GM19467 (cell line): ENCODE results near the gene IRF5.
"Not testable (repeated sequence)": the region's sequence is repeated elsewhere in the genome, so short reads cannot be mapped to it uniquely, and the experiment has no call there.

Source experiments
- ATAC-seq: cut with Tn5 transposase; IDR thresholded peaks from one replicate; pipeline ENCODE4 v1.9.1; 2021; ENCODE audit warnings: mild to moderate bottlenecking, moderate library complexity; ENCODE audit not compliant: unreplicated experiment

The IRF5 gene

DNA sequence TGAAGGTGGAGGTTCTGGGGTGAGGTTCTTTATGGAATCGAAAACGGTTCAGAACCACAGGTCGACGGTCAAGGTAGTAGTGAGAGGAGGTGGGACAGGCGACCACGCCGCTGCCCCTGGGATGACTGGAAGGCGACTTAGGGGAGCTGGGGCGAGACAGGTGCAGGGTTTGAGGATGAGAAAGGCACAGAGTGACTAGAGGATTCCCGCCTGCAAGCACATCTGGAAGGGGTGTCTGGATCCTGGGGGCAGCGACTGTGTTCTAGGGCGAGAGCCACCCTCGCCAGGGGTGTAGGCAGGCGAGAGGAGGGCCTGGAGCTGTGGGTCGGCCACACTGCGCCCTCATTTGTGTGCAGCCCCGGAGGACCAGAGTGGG is 468 bp upstream of the IRF5 start:
- ATAC-seq, result no peak

DNA sequence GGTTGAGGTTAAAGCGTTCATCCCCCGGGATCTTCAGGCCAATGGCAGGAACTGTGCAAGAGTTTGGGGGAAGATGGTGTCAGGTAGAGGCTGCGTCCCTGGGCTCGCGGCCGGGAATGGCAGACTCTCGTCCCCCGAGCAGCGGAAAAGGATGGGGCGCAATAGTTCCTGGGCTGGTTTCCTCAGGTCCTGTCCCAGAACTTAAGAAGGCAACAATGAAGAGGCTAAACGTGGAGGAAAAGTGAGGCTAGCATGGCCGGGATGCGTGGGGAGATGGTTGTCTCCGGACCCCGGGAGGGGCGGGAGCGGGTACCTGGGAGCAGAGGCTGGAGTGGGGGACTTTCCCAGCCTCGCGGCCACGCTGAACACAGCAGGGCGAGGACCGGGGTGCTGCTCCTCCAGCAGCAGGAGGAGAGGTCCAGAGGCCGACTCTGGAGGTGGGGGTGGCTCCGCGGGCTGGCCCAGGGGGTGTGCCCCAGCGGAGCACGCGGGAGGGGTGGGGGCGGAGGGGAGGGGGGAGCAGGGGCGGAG is 882 bp downstream of the IRF5 start:
- ATAC-seq, result no peak

DNA sequence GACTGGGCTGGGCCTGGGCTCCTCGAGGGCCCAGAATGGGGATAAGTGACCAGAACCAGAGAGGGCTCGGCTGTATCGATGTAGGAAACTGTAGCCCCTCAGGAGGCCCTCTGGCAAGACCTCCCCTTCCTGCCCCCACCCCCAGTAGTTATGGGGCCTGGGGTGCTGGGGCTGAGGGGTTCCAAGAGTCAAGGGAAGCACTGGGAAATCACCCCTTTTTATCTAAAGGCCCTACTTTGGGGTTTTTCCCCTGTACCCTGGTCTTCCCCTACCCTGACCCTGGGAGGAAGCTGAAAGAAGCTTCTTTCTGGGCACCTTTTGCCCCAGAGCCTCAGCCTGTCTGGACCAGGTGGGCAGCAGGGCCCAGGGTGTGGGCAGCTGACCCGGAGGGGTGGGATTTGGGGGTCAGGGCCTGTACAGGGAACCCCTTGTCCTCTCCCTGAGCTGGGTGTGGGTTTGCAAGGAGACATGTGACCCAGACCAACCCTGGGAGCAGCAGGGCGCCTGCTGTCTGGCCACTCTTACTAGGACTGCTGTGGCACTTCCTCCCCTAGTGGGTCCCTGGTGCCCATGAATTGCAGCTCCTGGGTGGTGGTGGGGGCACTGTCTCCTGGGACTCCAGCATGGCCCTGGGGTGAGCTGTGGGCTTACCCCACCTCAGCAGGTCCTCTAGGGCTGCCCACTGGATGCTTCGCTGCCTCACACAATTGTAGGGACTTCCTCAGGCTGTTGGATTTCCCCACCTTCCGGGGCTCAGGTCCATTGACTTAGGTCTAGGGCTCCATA is 1.5 kb downstream of the IRF5 start:
- ATAC-seq, result no peak

DNA sequence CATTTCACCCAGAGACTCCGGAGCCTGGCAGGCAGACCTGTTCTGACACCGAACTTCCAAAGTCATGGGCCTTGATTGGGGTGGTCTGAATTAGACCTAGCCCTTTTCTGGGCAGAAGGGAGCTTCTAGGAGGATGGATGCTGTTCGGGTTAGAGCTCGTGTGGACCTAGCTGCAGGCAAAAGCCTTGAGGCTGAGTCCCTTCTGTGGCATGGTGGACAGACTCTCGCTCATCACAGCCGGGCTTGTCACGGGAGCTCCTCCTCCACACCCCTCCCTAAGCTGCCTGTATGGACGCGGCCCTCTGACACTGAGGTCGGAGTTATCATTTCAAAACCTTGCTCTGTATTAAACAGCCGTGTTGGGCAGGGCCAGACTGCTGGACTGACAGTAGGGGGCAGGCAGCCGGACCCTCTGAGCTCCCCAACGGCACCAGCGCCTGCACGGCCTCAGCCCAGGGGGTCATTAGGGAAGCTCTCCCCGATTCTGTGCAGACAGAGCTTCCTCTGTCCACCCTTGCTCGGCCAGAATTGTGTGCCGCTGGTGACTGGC is 2.2 kb downstream of the IRF5 start:
- ATAC-seq, result no peak

GRCh38 chr7:128940494-128941322 is 3.0 kb downstream of the IRF5 start:
- ATAC-seq, result peak; percentile 50

GRCh38 chr7:128941323-128941890 is 3.7 kb downstream of the IRF5 start:
- ATAC-seq, result no peak

GRCh38 chr7:128941946-128942526 is 4.3 kb downstream of the IRF5 start:
- ATAC-seq, result no peak

- not testable (repeated sequence) for ATAC-seq
Observed at GRCh38 chr7:128943251-128943650, 5.5 kb downstream of the IRF5 start.

GRCh38 chr7:128944487-128945236 is 6.9 kb downstream of the IRF5 start:
- no peak for ATAC-seq

DNA sequence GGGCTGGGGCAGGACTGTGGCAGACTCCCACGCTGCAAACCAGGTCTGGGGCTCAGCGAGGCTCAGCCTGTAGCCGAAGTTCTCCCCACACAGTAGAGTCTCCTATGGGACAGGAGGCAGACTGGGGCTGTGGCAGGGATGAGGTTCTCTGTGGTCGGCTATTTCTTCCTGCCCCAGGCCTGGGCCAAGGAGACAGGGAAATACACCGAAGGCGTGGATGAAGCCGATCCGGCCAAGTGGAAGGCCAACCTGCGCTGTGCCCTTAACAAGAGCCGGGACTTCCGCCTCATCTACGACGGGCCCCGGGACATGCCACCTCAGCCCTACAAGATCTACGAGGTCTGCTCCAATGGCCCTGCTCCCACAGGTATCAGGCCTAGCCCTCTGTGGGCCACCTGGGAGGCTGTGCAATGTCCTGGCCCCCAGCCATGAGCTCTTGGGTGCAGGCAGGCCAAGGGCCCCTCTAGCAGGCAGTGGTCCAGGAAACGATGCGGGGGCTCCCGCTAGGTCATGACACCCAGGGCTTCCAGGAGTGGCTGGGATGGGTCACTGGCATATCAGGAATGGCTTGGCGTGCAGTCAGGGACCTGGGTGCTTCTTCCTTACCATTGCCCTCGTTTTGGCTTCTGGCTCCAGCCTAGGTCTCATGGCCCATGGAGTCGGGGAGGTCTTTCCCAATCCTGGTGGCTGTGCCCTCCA is 8.1 kb downstream of the IRF5 start:
- no peak for ATAC-seq

GRCh38 chr7:128946936-128947830 is 9.5 kb downstream of the IRF5 start:
- no peak for ATAC-seq

DNA sequence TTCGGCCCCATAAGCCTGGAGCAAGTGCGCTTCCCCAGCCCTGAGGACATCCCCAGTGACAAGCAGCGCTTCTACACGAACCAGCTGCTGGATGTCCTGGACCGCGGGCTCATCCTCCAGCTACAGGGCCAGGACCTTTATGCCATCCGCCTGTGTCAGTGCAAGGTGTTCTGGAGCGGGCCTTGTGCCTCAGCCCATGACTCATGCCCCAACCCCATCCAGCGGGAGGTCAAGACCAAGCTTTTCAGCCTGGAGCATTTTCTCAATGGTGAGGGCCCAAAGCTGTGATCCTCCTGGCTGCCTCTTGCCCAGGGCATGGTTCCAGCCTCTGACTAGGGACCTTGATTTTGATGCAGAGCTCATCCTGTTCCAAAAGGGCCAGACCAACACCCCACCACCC is 10.1 kb downstream of the IRF5 start:
- ATAC-seq, result no peak

DNA sequence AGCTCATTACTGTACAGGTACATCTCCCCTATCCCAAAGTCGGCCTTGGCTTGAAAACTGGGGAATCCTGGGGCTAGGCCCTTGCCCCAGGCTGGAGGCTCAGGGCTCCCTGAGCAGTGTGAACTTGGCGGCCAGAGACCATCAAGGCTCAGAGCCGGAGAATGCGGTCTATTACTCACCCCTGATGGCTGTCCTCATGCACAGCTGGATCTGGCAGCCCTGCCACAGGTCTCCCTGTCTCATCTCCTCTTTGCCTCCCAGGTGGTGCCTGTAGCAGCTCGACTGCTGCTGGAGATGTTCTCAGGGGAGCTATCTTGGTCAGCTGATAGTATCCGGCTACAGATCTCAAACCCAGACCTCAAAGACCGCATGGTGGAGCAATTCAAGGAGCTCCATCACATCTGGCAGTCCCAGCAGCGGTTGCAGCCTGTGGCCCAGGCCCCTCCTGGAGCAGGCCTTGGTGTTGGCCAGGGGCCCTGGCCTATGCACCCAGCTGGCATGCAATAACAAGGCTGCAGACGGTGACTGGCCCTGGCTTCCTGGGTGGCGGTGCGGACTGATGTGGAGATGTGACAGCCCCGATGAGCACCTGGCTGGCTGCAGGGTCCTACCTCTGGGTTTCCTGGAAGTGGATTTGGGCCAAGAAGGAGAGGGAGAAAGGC is 10.7 kb downstream of the IRF5 start:
- ATAC-seq, result no peak

DNA sequence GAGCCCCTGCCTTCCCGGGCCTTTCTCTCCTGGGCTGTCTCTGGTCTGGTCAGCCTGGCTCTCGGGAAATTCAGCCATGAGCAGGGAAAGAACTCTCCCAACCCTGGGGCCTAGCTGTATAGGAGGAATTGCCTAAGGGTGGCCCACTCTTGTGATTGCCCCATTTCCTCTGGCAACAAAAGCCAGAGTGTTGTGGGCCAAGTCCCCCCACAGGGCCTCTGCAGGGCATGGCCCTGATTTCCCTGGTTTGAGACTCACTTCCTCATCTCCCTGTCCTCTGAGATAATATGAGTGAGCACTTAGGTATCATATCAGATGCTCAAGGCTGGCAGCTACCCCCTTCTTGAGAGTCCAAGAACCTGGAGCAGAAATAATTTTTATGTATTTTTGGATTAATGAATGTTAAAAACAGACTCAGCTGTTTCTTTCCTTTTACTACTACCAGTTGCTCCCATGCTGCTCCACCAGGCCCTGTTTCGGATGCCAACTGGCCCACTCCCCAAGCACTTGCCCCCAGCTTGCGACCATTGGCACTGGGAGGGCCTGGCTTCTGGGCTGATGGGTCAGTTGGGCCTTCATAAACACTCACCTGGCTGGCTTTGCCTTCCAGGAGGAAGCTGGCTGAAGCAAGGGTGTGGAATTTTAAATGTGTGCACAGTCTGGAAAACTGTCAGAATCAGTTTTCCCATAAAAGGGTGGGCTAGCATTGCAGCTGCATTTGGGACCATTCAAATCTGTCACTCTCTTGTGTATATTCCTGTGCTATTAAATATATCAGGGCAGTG is 11.4 kb downstream of the IRF5 start:
- no peak for ATAC-seq

GRCh38 chr7:128951296-128951695 is 13.6 kb downstream of the IRF5 start:
- ATAC-seq, result no peak

GRCh38 chr7:128954150-128954549 is 16.4 kb downstream of the IRF5 start:
- no peak for ATAC-seq
